Aorta (tissue), 5 donors: Measurements from ENCODE around the gene DPEP2. TPM values are rescaled to one million over a fixed set of nuclear protein-coding genes. Genes with fewer than 3 reads are reported as not detected.
"Not testable (repeated sequence)": the region's sequence is repeated elsewhere in the genome, so short reads cannot be mapped to it uniquely, and the experiment has no call there.

Experiments
- ATAC-seq: fragments of 200-7000 bp; cut with Tn5 transposase; one replicate; pipeline ENCODE4 v1.9.1; 2022; ENCODE audit warnings: moderate library complexity; ENCODE audit not compliant: low FRiP score
- DNase-seq, 2 donors: peaks; one replicate each; pipeline ENCODE4 v3.0.0-alpha.2; 2020
- H3K27ac ChIP-seq, 2 donors: one replicate each; pipeline ENCODE4 v1.5.1; 2013; ENCODE audit warnings: low read length in 2 of 2, mild to moderate bottlenecking in 2 of 2, moderate library complexity in 2 of 2, control low read depth in 1 of 2, inconsistent platforms in 1 of 2, low read depth in 1 of 2
- H3K27me3 ChIP-seq, 2 donors: one replicate each; pipeline ENCODE4 v1.6.1; 2013; ENCODE audit warnings: control low read depth in 1 of 2, low read length in 1 of 2, mild to moderate bottlenecking in 1 of 2, moderate library complexity in 1 of 2; ENCODE audit not compliant: insufficient read depth in 2 of 2, control insufficient read depth in 1 of 2
- H3K36me3 ChIP-seq, 2 donors: one replicate each; pipeline ENCODE4 v1.6.1; 2013; ENCODE audit warnings: control low read depth in 1 of 2, low read length in 1 of 2, mild to moderate bottlenecking in 1 of 2; ENCODE audit not compliant: insufficient read depth in 2 of 2, control insufficient read depth in 1 of 2
- H3K4me1 ChIP-seq, 2 donors: one replicate each; pipeline ENCODE4 v1.6.1; 2013; ENCODE audit warnings: low read length in 2 of 2, control low read depth in 1 of 2, mild to moderate bottlenecking in 1 of 2, moderate library complexity in 1 of 2; ENCODE audit not compliant: insufficient read depth in 2 of 2, control insufficient read depth in 1 of 2
- H3K4me3 ChIP-seq, 2 donors: one replicate each; pipeline ENCODE4 v1.5.1; 2013; ENCODE audit warnings: low read length in 2 of 2, control low read depth in 1 of 2, mild to moderate bottlenecking in 1 of 2
- H3K9me3 ChIP-seq: one replicate; pipeline ENCODE4 v1.6.1; 2013; ENCODE audit warnings: mild to moderate bottlenecking, low read length; ENCODE audit not compliant: control insufficient read depth
- WGBS, 2 donors: extraction: QIAGEN DNeasy Blood & Tissue Kit; methylation state at CpG; one replicate each; pipeline ENCODE4 v1.1.7; 2013; 5-methylcytosine and 5-hydroxymethylcytosine counted together
- intact Hi-C, 2 donors: fragments of 100-400 bp; cut with DNase I; formaldehyde crosslinking; loops; one replicate each; pipeline versions ENCODE4 v1.14.2 to v1.15.0; 2022
- polyA plus RNA-seq, 2 donors: library from polyadenylated mRNA; stranded (reverse); fragments of 200-250 nt; gene quantifications; one replicate each; pipeline ENCODE4 v1.2.3, GENCODE V29; 2013
- total RNA-seq, 2 donors: library from RNA; stranded (reverse); fragmentation: NEBNext Ultra II Directional; extraction: Animal tissue kit (Norgen Biotek cat#: 25700); gene quantifications; one replicate each; pipeline ENCODE4 v1.2.1, GENCODE V29; 2021
- donor health status: healthy with polysubstance abuse.
- donor health status: Bipolar disorder and iron deficiency.
- donor health status: DM: no; HTN: no; CAD: no.
- donor health status: DM: no; HTN: no; CAD: no.
- donor health status: DM: yes; HTN: yes; CAD: no.

DPEP2 gene
- total and polyA plus RNA-seq, 4 donors, result 1.0 to 10.4 (median 1.9) TPM

- no peak for DNase-seq
- Histone ChIP-seq H3K9me3 (no peaks in the 10 kb centered on the region), H3K36me3 (no peaks in the 10 kb centered on the region), H3K27me3 (no peaks in the 10 kb centered on the region), H3K4me3 (no peak overlapping the region), H3K4me1 (no peaks in the 10 kb centered on the region), H3K27ac (no peak overlapping the region)
- intact Hi-C loops, result no loop called here
- no peak for ATAC-seq
- 69 to 74% methylated on average over 1 of the region's 1 CpG for WGBS, 2 donors
Observed at GRCh38 chr16:68013440-68013839, 14.2 kb upstream of the DPEP2 start.

DNA sequence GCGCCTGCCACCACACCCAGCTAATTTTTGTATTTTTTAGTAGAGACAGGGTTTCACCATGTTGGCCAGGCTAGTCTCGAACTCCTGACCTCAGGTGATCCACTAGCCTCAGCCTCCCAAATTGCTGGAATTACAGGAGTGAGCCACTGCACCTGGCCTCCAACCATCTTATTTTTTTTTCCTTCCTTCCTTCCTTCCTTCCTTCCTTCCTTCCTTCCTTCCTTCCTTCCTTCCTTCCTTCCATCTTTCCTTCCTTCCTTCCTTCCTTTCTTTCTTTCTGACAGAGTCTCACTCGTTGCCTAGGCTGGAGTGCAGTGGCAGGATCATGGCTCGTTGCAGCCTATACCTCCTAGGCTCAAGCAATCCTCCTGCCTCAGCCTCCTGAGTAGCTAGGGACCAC lies 10.6 kb upstream of the DPEP2 start:
- H3K4me1 ChIP-seq, H3K27me3 ChIP-seq, DNase-seq, intact Hi-C loops, H3K36me3 ChIP-seq, H3K27ac ChIP-seq, H3K9me3 ChIP-seq, ATAC-seq, H3K4me3 ChIP-seq: not testable (repeated sequence)
- 73 to 83% methylated on average over 4 of the region's 4 CpGs for WGBS, 2 donors

- DNase-seq, result no peak
- Histone ChIP-seq H3K27ac (no peak overlapping the region), H3K9me3 (no peaks in the 10 kb centered on the region), H3K27me3 (no peaks in the 10 kb centered on the region), H3K4me3 (no peak overlapping the region), H3K36me3 (no peaks in the 10 kb centered on the region), H3K4me1 (no peaks in the 10 kb centered on the region)
- ATAC-seq, result no peak
- 43 to 54% methylated on average over 9 of the region's 9 CpGs for WGBS, 2 donors
- intact Hi-C loops, result no loop called here
Observed at GRCh38 chr16:68009157-68009735, 10.0 kb upstream of the DPEP2 start.

- DNase-seq (peak in 1 of 2 donors; percentile 79), ATAC-seq (peak; percentile 44)
- Histone ChIP-seq H3K4me3 (no peak overlapping the region), H3K27ac (no peak overlapping the region), H3K27me3 (no peaks in the 10 kb centered on the region), H3K36me3 (no peaks in the 10 kb centered on the region), H3K4me1 (no peaks in the 10 kb centered on the region), H3K9me3 (no peaks in the 10 kb centered on the region)
- intact Hi-C loops, result no loop called here
- 49 to 50% methylated on average over 6 of the region's 6 CpGs for WGBS, 2 donors
Observed at GRCh38 chr16:68005786-68006286, 6.6 kb upstream of the DPEP2 start.

GRCh38 chr16:68005211-68005610 lies 5.9 kb upstream of the DPEP2 start:
- Histone ChIP-seq H3K36me3 (no peaks in the 10 kb centered on the region), H3K27me3 (no peaks in the 10 kb centered on the region), H3K4me1 (no peaks in the 10 kb centered on the region), H3K27ac (no peak overlapping the region), H3K9me3 (no peaks in the 10 kb centered on the region), H3K4me3 (no peak overlapping the region)
- WGBS, 2 donors, result 84% methylated on average over 9 of the region's 9 CpGs
- intact Hi-C loops, result no loop called here
- DNase-seq (no peak), ATAC-seq (no peak)

DNA sequence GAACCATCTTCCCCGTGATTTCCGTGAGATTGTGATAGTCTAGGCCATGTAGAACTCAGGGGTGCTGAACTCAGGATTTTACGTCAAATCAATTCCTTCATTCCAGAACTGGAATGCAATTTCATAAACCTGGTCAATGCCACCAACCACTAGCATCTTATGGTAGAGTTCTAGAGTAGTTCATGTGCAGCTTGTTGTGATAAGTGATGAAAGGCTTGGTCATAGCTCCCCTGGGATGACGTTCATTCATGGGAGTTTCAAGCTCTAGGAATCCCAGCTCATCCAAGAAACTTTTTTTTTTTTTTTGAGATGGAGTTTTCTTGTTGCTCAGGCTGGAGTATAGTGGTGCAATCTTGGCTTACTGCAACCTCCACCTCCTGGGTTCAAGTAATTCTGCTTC lies 3.7 kb upstream of the DPEP2 start:
- no peak overlapping the region for H3K4me3 ChIP-seq
- H3K27me3 ChIP-seq, result no peaks in the 10 kb centered on the region
- ATAC-seq (no peak), DNase-seq (no peak)
- H3K4me1 ChIP-seq, result no peaks in the 10 kb centered on the region
- no peaks in the 10 kb centered on the region for H3K9me3 ChIP-seq
- no peaks in the 10 kb centered on the region for H3K36me3 ChIP-seq
- intact Hi-C loops, result no loop called here
- WGBS, 2 donors, result 79 to 82% methylated on average over 4 of the region's 4 CpGs
- no peak overlapping the region for H3K27ac ChIP-seq

GRCh38 chr16:68000450-68000849 lies 1.2 kb upstream of the DPEP2 start:
- Histone ChIP-seq H3K4me1 (no peaks in the 10 kb centered on the region), H3K36me3 (no peaks in the 10 kb centered on the region), H3K27me3 (no peaks in the 10 kb centered on the region), H3K4me3 (no peak overlapping the region), H3K27ac (no peak overlapping the region), H3K9me3 (no peaks in the 10 kb centered on the region)
- no peak for ATAC-seq
- no peak for DNase-seq
- intact Hi-C loops, result no loop called here
- 38 to 42% methylated on average over 3 of the region's 3 CpGs for WGBS, 2 donors

DNA sequence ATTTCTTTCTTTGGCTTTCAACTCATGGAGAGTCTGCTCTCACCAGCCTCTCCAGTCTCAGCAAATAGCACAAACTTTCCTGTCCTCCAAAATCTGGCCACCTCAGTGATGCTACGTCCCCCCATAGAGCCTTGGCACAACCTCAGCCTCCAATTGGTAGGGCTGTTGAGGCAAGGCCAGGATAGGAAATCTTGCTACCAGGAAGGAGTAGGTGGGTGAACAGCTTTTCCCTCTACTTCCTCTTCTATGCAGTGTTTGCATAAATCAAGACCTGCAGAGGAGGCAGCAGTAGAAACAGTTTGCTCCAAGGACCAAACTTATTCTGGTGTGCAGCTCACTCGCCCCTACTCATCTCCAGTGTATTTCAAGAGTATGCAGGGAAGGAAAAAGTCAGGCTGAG lies 701 bp upstream of the DPEP2 start:
- ATAC-seq (no peak), DNase-seq (no peak)
- H3K27me3 ChIP-seq, result no peaks in the 10 kb centered on the region
- intact Hi-C loops, result no loop called here
- 60 to 63% methylated on average over 2 of the region's 2 CpGs for WGBS, 2 donors
- H3K4me1 ChIP-seq, result no peaks in the 10 kb centered on the region
- H3K36me3 ChIP-seq, result no peaks in the 10 kb centered on the region
- H3K27ac ChIP-seq, result no peak overlapping the region
- no peak overlapping the region for H3K4me3 ChIP-seq
- no peaks in the 10 kb centered on the region for H3K9me3 ChIP-seq

DNA sequence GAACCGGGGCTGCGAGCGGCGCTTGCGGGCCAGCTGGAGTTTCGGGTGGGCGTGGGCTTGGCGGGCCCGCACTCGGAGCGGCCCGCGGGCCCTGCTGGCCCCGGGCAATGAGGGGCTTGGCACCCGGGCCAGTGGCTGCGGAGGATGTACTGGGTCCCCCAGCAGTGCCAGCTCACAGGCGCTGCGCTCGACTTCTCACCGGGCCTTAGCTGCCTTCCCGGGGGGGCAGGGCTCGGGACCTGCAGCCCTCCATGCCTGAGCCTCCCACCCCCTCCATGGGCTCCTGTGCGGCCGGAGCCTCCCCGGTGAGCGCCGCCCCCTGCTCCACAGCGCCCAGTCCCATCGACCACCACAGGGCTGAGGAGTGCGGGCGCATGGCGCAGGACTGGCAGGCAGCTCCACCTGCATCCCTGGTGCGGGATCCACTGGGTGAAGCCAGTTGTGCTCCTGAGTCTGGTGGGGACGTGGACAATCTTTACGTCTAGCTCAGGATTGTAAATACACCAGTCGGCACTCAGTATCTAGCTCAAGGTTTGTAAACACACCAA lies 979 bp downstream of the DPEP2 start:
- H3K36me3 ChIP-seq, H3K27me3 ChIP-seq, DNase-seq, H3K9me3 ChIP-seq, H3K27ac ChIP-seq, ATAC-seq, H3K4me1 ChIP-seq, intact Hi-C loops, H3K4me3 ChIP-seq: not testable (repeated sequence)
- WGBS, 2 donors, result 92 to 94% methylated on average over 36 of the region's 36 CpGs
